Measurements from ENCODE around the gene PLA2G1B.
"Not testable (repeated sequence)": the region's sequence is repeated elsewhere in the genome, so short reads cannot be mapped to it uniquely, and the experiment has no call there.

The PLA2G1B gene

DNA sequence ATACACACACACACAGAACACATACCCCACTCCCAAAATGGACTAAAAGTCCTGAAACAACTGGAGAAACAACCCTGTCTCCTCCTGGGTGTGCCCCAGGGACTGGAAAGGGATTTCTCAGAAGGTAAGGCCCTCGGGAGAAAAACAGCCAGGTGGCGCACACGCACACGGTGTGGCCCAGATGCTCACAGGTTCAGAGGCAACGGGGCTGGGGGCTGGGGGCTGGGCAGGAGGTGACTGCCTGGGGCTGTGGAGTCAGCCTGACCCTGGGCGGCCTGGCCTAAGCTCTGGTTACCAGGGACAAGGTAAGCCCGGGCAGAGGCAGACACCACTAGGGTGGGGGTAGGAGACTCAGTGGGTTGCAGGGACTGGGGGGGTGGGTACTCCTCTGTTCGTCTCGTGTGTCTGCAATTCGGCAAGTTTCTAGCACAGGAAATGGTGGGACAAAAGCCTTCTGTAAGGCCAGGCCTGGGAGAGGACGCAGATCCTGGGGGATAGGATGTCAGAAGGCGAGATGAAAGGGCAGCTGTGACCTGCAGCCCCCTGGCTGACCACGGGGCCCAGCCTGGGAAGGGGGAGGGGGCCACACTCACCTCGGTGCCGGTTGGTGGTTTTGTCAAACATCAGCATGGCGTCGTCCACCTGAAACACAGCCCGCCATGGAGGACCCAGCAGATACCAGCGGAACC lies 31.0 kb upstream of the PLA2G1B start:
- DNase-seq: no peak

DNA sequence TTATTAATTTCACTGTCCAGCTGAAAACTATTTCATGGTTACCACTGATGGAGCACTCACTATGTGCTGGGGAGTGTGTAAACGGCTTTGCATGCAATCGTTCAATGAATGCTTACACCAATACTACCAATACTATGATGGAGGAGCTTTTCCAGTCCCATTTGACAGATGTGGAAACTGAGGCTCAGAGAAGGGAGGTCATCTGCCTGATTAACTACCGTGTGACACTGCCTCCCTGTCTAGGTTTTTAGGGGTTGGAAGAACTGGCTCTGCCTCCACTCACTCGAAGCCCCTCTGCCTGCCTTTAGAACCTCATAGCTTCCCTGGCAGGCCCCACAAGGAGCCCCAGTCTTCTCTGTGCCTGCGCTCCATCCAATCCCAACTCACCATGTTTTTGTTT lies 29.5 kb upstream of the PLA2G1B start:
- no peak for DNase-seq

DNA sequence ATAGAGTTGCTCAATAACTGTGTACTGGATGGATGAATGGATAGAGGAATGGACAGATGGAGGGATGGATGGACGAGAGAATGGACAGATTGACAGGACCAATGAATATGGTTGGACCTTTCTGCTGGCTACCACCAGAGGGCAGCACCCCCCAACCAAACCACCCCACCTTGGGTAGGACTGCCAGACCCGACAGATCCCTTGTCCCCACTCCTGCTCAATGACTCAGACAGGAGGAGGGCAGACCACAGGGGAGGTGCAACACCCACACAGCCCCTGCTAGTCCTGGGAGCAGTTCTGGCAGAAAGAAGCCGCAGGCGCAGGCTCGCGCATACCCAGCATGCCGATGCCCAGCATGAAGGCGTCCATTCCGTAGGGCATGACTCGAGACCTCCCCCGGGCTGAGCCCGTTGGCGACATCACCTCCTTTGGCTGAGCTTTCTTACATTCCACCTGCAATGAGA lies 29.0 kb upstream of the PLA2G1B start:
- peak; percentile 67 for DNase-seq

DNA sequence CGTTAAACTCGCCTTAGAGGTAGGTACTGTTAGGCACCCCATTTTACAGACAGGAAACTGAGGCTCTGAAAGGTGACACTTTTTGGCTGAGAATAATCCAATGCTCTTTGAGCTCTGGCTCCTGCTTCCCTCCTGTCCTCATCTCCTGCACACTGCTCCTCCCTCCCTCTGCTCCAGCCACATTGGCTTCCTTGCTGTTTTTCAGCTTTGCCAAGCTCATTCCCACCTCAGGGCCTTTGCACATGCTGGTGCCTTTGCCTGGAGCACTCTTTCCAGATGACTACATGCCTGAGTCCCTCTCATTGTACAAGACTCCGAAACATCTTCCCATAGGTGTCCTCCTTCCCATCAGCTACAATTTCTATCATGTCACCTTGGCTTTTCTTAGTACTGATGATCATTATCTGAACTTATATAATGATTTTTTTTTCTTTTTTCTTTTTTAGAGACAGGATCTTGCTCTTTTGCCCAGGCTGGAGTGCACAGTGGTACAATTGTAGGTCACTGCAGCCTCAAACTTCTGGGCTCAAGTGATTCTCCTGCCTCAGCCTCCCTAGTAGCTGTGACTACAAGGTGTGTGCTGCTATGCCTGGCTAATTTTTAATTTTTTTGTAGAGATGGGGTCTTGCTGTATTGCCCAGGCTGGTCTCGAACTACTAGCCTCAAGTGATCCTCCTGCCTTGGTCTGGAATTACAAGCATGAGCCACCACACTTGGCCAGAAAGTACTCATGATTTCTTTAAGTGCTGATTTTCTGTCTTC lies 26.2 kb upstream of the PLA2G1B start:
- no peak for DNase-seq

DNA sequence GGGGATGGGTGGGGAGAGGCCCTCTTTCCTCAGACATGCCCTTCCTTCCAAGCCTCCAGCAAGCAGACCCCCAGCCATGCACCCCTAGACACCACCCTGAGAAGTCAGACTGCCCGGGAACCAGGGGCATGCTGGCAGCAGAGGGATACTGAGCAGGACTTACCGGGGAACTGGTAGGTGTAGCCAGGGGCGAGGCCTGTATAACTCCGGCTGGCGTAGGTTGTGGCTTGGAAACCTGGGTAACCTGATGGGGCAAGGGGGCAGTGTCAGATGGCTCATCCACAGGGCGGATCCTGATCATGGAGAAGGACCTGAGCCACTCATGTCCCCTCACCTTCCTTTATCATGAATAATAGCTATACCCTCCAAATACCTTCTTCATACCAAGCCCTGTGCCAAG lies 25.6 kb upstream of the PLA2G1B start:
- DNase-seq: no peak

DNA sequence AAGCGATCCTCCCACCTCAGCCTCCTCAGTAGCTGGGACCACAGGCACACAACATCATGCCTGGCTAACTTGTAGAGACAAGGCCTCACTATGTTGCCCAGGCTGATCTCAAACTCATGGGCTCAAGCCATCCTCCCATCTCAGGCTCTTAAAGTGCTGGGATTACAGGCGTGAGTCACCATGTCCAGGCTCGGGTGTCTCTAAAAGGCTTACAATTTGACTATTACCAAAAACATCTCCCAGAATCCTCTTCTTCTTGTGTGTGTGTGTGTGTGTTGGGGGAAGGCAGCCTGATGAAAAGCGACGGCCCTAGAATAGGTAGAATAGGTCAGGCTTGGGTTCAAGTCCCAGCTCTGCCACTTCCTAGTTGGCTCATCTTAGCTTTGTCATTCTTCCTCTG lies 24.5 kb upstream of the PLA2G1B start:
- DNase-seq: no peak

DNA sequence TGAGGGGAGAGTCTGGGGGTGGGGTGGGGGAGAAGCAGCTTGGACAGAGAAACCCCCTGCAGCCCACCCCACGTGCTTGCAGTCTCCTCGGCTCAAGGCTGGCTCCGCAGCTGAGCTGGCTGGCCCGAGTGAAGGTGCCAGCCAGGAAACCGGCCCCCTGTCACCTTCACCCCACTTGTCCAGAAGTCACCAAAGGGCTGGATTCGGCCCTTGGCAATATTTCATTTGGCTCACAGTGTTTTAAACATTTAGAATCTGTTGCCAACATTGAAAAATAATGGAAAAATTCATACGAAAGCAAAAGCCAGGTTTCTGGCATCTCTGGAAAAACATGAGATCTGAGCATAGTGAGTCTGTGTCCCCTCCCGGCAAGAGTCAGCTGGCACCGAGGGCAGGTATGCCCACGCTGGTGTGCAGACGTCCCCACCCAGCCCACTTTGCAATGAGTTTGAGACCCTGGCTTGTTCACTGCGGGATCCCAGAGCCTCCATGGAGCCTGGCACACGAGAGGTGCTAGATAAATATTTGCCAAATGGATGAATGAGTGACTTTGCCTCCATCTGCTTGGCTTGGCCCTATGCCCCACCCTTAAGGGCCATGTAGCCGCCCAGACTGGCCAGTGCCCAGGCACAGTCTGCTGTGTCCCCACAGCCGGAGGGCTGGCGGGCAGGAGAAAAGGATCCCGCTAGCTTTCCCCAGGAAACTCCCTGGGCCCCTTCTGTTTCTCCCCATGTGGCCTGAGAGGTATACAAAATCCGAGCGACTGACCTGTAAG lies 23.2 kb upstream of the PLA2G1B start:
- no peak for DNase-seq

DNA sequence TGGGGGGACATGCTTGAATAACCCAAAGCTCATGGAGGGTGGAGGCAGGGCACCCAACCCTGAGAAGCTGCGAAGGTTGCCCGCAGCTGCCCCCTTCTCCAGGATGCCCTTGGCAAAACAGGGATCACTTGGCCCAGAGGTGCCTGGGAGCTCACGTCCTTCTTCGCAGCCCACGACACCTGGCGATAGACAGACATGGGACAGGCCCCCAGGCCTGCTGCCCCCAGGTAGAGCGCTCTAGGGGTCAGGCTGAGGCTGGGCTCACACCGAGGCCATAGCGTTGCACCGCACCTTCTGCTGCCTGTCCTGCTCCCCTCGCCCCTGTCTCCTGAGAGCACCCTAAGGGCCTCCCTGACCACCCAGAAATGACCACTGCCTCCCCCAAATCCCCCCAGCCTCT lies 20.2 kb upstream of the PLA2G1B start:
- DNase-seq: no peak

DNA sequence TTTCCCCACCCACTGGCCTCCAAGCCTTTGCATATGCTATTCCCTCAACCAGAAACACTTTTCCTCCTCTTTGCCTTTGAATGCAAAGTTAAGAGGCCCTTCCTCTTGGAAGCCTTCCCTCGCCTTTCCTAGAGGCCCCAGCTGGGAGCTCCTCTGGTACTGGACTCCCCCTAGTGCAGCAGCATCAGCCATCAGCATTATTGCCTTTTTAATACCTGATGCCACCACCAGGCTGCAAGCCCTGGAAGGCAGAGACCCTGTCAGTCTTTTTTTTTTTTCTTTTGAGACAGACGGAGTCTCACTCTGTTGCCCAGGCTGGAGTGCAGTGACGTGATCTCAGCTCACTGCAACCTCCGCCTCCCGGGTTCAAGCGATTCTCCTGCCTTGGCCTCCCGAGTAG lies 19.1 kb upstream of the PLA2G1B start:
- no peak for DNase-seq

DNA sequence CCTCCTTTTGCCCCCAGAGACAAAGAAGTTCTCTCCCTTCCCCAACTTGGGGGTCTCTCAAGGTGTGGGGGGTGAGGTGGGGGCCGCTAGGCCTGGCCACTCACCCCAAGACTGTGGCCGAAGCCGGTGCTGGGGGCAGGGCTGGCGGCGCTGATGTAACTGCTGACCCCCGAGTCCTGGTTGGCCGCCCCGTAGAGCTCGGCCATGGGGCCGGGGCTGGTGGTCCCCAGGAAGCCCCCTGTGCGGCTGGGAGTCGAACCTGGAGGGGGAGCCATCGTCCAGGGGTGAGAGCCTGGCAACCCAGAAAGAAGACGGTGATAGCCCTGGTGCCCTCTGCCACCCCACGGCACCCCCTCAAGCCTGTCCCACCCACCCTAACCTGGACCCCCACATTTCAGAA lies 18.5 kb upstream of the PLA2G1B start:
- no peak for DNase-seq

DNA sequence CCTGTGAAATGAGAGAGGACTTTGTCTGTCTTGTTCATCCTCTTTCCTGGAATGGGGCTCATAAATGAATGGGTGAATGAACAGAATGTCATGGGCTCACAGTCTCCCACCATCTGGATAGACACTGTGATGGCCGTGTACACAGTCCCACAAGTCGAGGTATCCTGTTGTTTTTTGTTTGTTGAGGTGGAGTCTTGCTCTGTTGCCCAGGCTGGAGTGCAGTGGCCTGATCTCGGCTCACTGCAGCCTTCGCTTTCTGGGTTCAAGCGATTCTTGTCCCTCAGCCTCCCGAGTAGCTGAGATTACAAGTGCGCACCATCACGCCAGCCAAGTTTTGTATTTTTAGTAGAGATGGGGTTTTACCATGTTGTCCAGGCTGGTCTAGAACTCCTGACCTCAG lies 16.1 kb upstream of the PLA2G1B start:
- DNase-seq: no peak

DNA sequence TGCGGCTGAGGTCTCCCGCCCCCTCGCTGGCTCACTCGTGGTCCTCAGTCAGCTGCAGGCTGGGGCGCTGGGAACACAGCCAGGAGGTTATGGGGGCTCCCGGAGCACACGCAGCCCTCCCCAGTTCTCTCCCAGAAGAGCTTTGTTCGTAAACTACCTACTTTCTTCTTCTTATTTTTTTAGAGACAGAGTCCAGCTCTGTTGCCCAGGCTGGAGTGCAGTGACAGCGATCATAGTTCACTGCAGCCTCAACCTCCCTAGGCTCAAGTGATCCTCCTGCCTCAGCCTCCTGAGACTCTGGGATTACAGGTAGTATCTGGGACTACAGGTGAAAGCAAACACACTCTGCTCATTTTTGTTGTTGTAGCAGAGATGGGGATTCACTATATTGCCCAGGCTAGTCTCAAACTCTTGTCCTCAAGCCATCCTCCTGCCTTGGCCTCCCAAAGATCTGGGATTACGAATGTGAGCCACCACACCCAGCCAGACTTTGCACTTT lies 15.5 kb upstream of the PLA2G1B start:
- no peak for DNase-seq

DNA sequence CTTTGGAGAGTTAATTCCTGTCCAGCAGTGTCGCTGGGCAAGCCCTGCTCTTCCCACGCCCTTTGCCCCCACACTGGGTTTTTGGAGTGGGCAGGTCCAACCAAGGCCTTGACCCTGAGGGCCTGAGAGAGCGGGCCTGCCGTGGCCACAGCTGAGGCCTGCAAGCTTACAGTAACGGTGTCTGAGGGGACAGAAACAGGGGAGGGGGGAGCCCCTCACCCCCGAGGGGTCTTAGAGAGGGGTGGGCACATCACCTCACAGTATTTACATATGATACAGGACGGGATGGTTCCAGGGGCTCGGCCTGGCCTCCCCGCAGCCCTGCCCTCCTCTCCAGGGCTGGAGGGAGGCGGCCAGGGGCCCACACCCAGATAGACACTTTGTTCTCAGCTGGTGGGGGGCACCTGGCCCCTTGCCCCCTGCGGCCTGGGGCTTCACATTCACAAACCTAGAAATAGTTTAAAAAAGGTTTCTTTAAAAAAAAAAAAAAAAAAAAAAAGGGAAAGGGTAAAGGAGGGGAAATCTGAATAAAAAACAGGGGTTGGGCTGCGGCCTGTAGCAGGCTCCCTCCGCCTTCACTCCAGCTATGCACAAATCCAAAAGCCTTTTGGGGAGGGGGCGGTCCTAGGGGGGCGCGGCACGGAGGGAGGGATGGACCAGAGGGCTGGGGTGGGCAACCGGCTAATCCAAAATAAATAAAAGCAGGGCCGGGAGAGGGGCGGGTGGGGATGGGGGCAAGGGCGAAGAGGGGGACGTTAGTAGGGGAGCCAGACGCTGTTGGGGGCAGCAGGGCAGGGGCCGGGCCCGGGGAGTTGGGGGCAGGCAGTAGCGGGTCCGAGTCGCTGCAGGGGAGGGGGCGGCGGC lies 14.8 kb upstream of the PLA2G1B start:
- no peak for DNase-seq

DNA sequence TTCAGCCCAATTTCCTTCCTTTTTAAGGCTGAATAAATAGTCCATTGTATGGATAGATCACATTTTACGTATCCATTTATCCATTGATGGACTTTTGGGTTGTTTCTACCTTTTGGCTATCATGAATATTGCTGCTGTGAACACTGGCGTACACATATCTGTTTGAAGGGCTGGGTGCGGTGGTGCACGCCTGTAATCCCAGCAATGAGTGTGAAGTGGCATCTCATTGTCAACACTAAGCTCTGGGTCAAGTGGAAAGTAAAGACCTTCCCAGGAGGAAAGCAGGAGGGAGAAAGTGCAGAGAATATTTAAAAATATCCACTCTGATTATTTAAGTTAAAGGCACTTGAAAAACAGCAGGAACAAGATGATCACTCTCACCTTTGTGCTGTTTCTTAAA lies 11.7 kb upstream of the PLA2G1B start:
- no peak for DNase-seq

DNA sequence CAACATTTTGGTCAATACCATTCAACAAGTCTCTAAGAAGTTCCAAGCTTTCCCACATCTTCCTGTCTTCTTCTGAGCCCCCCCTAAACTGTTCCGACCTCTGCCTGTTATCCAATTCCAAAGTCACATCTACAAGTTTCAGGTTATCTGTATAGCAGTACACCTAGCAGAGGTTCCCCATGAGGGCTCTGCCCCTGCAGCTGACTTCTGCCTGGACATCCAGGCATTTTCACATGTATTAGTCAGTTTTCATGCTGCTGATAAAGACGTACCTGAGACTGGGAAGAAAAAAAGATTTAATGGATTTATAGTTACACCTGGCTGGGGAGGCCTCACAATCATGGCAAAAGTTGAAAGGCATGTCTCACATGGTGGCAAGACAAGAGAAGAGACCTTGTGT lies 10.2 kb upstream of the PLA2G1B start:
- no peak for DNase-seq

DNA sequence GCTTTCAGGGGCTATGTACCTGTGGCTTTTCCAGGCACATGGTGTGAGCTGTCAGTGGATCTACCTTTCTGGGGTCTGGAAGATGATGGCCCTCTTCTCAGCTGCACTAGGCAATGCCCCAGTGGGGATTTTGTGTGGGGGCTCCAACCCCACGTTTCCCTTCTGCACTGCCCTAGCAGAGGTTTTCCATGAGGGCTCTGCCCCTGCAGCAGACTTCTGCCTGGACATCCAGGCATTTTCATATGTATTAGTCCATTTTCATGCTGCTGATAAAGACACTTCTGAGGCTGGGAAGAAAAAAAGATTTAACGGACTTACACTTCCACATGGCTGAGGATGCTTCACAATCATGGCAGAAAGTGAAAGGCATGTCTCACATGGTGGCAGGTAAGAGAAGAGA lies 8.8 kb upstream of the PLA2G1B start:
- not testable (repeated sequence) for DNase-seq

DNA sequence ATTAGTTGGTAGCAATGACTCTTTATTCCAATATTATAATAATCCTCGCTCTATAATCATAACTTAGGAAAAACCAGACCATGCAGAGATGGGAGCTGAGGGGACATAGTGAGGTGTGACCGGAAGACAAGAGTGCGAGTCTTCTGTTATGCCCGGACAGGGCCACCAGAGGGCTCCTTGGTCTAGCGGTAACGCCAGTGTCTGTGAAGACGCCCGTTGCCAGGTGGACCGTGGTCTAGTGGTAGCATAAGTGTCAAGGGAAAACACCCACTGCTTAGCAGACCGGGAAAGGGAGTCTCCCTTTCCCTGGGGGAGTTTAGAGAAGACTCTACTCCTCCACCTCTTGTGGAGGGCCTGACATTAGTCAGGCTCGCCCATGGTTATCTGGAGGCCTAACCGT lies 7.9 kb upstream of the PLA2G1B start:
- DNase-seq: peak; percentile 28

DNA sequence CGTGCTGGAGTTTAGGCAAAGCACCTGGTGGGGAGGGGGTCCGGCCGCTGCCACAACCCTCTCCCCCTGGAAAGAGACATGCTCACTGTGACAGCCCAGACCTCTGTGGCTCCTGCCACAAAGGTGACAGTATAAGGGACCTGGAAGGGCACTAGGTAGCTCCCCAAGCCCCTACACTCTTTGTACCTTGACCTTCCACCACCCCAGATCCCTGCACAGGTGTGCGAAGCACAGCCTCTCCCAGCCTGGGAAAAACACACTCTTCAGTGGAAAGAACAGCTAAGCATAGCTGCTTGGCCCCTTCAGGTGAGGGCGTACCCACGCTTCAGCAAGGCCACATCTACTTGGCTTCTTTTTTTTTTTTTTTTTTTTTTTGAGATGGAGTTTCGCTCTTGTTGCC lies 4.9 kb upstream of the PLA2G1B start:
- DNase-seq: no peak

DNA sequence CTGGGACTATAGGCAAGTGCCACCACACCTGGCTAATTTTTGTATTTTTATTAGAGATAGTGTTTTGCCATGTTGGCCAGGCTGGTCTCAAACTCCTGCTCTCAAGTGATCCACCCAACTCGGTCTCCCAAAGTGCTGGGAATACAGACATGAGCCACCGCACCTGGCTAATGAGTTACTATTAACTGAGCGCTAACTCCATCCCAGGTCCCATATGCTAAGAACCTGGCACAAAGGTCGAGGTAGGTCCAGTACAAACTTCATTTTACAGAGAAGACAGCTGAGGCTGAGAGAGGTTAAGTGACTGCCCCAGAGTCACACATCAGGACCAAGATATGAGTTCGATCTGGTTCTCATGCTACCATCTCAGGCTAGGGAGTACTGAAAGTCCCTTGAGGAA lies 4.5 kb upstream of the PLA2G1B start:
- DNase-seq: no peak

DNA sequence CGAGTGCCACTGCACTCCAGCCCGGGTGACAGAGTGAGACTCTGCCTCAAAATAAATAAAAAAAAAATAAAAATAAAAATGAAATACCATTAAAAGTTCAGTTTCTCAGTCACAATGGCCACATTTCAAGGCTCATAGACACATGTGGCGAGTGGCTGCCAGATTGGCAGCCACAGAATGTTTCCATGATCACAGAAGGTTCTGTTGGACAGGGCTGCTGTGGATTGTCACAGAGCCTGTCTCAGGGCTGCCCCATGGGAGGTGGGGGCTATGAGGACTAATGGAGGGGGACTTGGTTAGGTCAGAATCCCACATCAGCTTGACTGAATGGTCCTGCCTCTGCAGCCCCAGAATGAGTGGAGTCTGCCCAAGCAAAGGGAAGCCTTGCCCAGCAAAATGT lies 3.8 kb upstream of the PLA2G1B start:
- no peak for DNase-seq

DNA sequence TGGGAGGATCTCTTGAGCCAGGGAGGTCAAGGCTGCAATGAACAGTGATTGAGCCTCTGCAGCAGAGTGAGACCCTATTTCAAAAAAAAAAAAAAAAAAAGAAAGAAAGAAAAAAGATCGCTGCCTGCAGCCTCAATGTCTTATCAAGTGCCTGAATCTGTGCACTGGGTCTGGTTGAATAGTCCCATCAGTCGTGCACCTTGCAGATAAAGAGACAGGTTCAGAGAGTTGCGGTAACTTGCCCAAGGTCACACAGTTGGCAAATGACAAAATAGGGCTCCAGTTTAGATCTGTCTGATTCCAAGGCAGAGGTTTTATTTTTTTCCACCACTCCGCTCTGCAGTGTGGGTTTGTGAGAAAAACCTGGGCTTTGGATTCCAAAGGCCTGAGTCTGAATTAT lies 649 bp upstream of the PLA2G1B start:
- DNase-seq: no peak

DNA sequence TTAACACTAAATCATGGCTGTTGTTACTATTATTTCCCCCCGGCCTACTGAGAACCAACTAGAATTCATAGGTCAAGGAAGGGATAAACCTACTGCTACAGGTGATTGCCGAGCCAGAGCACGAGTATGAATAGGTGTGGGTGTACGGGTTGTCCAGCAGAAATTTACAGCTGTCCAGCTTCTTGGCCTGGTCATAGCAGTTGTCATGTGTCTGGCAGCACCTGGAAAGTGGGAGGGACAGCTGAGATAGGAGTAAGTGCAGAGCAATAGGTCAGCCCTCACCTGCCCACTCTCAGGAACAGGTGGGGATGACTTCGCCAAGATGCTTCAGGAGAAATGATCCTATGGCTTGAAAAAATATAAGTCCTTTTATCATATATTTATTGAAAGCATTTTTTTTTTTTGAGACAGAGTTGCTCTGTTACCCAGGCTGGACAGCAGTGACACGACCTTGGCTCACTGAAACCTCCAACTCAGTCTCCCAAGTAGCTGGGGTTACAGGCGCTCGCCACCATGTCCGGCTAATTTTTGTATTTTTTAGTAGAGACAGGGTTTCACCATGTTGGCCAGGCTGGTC lies 2.6 kb downstream of the PLA2G1B start:
- DNase-seq: no peak
